NCI-H1694 (cell line): ENCODE results near the gene TNKS1BP1.

ENCODE experiments used
- DNase-seq: peaks from one replicate; lab custom pipeline; 2025; lab: John Stamatoyannopoulos, UW

The TNKS1BP1 gene

DNA sequence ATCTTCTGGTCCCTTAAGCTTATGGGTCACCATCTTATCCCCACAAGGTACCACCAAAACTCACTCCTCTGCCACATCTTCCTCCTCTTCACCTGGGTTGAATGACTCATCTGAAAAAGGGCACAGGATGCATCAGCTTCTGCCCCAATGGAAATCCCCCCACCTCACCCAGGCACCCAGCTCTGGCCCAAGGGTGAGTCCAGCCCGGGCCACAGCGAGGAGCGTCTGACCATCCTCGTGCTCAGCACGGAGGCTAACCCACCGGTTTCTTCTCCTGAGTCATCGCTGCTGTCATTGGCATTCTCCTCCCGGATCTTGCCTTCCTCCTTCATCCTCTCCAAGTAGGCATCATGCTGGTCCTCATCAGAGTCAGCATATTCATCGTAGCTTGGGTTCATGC, 5.3 kb upstream of the TNKS1BP1 start:
- no peak for DNase-seq

DNA sequence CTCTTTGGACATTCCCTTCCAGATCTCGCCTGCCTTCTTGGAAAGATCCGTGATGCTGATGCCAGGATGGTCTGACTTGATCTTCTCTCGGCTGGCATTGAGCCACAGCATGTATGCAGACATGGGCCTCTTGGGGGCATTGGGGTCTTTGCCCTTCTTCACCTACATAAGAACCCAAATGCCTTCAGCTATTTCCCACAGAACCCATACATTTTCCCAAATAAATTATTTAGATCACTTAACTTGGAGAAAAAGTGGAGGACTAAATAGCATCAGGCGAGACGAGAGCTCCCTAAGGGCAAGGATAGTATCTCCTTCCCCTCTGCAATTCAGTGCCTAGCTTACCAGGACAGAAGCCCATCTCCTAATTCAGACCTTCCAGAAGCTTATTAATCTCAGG, 3.0 kb upstream of the TNKS1BP1 start:
- no peak for DNase-seq

- DNase-seq: no peak
Observed at GRCh38 chr11:57325735-57326048, 940 bp upstream of the TNKS1BP1 start.

GRCh38 chr11:57324154-57324885, 432 bp downstream of the TNKS1BP1 start:
- DNase-seq: no peak

- no peak for DNase-seq
Observed at GRCh38 chr11:57323855-57324153, 948 bp downstream of the TNKS1BP1 start.

- no peak for DNase-seq
Observed at GRCh38 chr11:57323167-57323854, 1.4 kb downstream of the TNKS1BP1 start.

DNA sequence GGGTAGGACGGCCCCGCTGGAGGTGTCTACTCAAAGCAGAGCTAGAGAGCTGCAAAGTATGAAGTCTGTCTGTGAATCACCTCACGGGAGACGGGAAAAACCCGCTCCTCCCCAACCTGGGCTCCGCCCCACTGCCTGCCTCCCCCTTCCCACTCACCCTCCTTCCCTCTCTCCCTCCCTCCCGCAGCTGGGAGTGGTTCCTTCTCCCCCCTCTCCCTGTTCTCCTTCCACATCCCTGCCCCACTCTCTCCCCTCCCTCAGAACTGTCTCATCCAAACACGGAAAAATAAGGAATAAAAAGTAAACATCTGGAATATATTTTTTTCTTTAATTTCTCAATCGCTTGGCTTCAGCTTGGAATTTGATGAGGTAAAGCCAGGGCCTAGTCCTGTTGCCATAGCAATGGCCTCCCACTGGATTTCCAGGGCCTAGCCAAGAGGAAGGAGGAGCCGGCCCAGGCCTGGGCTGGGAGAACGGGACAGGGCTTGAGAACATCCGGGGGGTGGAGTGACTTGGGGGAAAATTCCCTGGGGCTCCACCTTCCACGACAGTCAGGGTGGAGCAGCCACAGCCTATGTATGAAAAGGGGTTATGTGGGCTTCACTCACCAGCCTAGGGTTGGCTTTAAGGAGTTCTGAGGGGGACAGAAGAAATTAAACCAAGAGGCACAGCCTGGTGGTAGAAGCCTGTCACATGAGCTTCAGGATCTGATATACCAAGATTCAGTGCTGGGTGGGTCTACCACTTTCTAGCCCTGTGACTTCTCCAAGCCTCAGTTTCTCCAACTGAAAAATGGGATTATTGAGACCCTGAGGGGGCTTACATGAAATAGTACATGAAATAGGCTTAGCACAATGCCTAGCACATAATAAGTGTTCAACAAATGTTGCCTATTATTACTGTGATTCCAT, 2.2 kb downstream of the TNKS1BP1 start:
- peak; percentile 24 for DNase-seq

DNA sequence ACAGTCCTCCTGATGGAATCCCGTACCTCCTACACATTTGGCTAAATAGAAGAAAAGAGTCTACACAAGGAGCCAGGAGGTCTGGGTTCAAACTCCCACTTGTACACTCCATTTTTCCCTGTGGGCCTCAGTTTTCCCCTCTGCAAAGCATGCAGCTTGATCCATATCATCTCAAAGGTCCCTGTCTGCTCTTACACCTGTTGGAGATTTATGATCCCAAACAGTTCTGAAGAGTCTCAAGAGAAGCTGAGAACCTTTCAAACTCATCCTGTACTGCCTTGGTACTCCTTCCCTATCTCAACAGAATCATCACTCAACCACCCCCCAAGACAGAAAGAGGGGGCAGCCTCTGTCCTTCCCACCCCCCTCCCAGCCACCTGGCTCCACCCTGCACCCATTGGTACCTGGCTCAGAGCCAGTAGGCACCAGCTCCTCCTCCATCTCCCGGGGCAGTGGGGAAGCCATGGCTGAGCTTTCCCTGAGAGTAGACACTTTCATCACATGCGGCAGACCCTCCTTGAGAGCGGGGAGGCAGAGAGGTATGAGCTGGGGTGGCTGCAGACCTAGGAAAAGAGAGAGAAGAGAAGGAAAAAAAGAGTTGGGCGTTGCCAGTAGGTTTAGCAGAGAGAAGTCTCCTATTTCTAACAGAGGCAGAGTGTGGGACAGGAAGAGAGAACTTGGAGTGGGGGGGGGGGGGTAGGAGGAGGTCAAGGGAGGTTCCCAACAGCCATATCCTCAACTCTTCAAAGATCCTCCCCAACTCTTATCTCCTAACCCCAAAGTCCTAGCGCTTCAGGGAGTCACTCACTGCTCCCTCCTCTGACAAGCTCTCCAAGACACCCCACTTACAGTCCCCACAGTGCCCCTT, 3.1 kb downstream of the TNKS1BP1 start:
- DNase-seq: no peak

GRCh38 chr11:57320719-57321387, 3.9 kb downstream of the TNKS1BP1 start:
- no peak for DNase-seq

DNA sequence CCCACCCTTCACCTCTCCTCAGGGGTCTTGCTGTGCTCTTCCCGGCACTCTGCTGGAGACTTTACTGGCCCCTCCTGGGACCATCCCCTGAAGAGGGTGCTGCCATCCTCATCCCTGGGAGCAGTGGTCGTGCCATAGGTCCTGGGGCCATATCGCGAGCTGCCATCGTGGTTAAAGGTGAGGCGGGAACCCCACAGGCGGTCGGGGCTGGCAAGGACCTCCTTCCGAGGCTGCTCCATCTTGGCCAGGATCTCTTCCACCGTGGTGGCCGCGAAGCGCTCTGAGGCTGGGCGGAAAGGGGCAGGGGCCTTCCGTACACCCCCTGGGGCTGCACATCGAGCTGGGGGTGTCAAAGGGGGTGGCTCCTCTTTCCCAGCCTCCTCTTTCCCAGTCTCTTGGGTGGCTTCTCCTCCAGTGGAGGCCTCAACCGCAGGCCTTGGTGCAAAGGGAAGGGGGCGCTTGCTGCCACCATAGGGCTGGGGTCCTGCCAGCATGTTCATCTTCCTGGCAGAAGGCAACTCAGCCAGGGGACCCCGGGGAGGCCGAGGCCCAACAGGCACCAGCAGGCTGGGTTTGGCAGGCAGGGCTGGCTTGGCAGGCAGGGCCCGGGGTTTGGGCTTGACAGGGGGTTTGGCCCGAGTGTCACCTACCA, 4.6 kb downstream of the TNKS1BP1 start:
- no peak for DNase-seq

DNA sequence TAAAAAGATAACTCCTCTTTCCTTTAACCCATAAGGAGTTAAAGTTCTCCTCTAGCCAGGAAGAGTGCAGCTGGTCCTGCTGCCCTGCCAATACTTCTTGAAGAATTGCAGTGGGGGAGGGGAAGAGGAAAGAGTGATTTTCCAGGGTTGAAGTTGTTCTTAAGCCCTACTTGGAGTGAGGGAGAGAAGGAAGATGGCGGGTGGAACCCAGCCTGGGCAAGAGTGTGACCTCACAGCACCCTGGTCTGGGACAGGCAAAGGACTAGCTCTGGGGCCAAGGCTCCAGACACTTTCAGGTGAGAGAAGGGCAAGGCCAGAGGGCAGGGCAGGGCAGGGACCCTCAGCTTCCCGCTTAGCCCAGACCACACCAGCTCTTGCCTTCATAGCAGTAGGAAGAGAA, 6.6 kb downstream of the TNKS1BP1 start:
- no peak for DNase-seq

DNA sequence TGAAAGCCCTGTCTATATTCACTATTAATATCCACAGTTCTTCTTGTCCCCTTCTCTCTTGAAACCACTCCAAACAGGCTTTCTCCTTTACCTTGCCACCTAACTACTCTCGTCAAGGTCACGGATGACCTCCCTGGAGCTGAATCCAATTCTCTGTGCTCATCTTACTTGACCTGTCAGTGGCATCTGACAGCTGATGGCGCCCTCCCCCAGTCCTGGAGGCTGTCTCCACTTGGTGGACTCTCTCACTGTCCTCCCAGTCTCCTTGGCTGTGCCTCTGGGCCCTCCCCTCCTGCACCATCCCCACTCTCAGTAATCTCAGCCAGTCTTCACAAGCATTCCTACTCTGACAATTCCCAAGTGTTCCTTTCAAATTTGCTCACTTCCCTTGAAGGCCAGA, 8.7 kb downstream of the TNKS1BP1 start:
- DNase-seq: no peak

GRCh38 chr11:57315491-57315890, 9.3 kb downstream of the TNKS1BP1 start:
- no peak for DNase-seq

DNA sequence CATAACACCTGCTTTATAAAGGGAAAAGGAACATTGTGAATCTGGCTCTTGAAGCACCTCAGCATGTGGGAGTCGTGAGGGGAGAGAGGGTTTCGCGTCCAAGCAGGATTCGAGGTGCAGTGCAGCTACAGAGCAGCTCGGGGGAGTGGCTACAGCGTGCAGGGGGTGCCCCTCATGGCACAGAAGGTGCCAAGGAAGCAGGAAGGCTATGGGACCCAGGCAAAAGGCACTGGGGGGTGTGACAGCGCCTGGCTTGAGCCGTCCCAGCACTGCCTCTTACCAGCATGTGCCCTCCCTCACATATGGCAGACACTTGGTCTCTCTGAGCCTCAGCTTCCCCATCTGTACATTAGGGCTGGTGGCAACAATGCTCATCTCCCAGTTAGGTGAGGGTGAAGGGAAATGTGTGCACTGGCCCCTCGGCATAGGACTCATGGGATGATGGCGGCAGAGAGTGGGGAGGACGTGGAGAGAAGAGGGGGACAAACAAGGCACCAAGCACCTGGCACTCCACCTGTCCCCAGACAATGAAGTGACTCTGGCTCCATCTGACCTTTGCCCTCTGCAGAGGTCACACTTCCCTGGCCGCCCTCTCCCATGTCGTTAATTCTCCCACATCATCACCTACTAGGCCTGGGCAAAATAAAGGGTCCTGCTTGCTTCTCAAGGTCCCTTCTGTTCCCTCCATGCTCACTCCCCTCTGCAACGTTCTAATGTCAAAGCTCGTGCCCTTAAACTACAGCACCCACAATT, 10.4 kb downstream of the TNKS1BP1 start:
- DNase-seq: no peak

- DNase-seq: no peak
Observed at GRCh38 chr11:57313788-57314135, 11.0 kb downstream of the TNKS1BP1 start.

GRCh38 chr11:57313071-57313787, 11.5 kb downstream of the TNKS1BP1 start:
- no peak for DNase-seq

- no peak for DNase-seq
Observed at GRCh38 chr11:57312511-57313021, 12.2 kb downstream of the TNKS1BP1 start.

DNA sequence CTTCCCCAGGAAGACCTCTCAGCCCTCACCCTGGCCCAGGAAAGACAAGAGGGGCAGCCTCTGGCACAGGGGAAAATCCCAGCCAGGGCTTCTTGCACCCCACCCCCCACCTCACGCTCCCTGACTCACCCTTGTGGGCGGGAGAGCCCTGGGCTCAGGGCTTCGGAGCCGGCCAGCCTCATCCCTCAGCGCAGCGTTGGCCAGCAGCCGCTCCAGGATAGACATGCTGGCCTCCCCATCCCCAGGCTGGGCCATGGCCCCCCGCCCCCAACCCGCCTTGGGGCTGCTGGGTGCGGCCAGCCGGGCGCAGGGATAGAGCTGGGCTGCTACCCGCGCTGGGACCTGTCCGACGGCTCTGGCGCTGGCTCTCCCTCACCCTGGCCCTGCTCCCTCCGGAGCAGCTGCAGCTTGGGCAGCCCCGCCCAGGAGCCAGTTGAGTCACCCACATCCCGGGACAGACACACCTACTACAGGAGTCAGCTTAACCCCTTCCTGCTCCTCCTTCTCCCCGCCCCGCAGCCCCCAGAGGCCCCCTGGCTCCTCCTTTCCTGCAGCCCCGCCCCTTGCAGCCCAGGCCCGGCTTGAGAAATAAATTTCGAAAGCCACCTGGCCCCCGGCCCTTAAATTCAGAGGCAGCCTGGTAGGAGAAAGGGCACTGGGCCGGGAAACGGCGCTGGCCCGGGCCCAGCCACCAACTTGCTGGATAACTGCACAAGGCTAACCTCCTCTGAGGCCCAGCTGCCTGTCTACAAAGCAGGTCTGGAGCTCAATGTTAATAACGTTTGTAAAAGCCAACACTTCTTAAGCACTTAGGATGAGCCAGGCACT, 13.4 kb downstream of the TNKS1BP1 start:
- peak; percentile 57 for DNase-seq
